GM21529 (cell line): ENCODE measurements around the gene DNAAF3.
"Not testable (repeated sequence)": the region's sequence is repeated elsewhere in the genome, so short reads cannot be mapped to it uniquely, and the experiment has no call there.

Experiments
- ATAC-seq: cut with Tn5 transposase; IDR thresholded peaks from one replicate; pipeline ENCODE4 v1.9.1; 2021; ENCODE audit not compliant: unreplicated experiment

Gene DNAAF3

GRCh38 chr19:55176076-55176475, 9.7 kb upstream of the DNAAF3 start:
- ATAC-seq: no peak

- no peak for ATAC-seq
These were observed 8.9 kb upstream of the DNAAF3 start for GRCh38 chr19:55175117-55175867.

- no peak for ATAC-seq
These were observed 8.2 kb upstream of the DNAAF3 start for GRCh38 chr19:55174425-55175116.

- no peak for ATAC-seq
These were observed 7.4 kb upstream of the DNAAF3 start for GRCh38 chr19:55173714-55174409.

GRCh38 chr19:55173186-55173713, 6.8 kb upstream of the DNAAF3 start:
- no peak for ATAC-seq

- ATAC-seq: no peak
These were observed 6.3 kb upstream of the DNAAF3 start for GRCh38 chr19:55172741-55173140.

- not testable (repeated sequence) for ATAC-seq
These were observed 5.9 kb upstream of the DNAAF3 start for GRCh38 chr19:55172318-55172717.

GRCh38 chr19:55171440-55171839, 5.0 kb upstream of the DNAAF3 start:
- ATAC-seq: no peak

- no peak for ATAC-seq
These were observed 2.7 kb upstream of the DNAAF3 start for GRCh38 chr19:55169136-55169535.

- peak; percentile 17 for ATAC-seq
These were observed 372 bp downstream of the DNAAF3 start for GRCh38 chr19:55165952-55166529.

- no peak for ATAC-seq
These were observed 4.7 kb downstream of the DNAAF3 start for GRCh38 chr19:55161571-55162322.

GRCh38 chr19:55160986-55161365, 5.4 kb downstream of the DNAAF3 start:
- ATAC-seq: no peak

- no peak for ATAC-seq
These were observed 6.1 kb downstream of the DNAAF3 start for GRCh38 chr19:55160128-55160985.

- ATAC-seq: no peak
These were observed 7.3 kb downstream of the DNAAF3 start for GRCh38 chr19:55158848-55159749.

- ATAC-seq: no peak
These were observed 8.0 kb downstream of the DNAAF3 start for GRCh38 chr19:55158423-55158822.

- no peak for ATAC-seq
These were observed 9.1 kb downstream of the DNAAF3 start, which contains the start of gene TNNI3 for GRCh38 chr19:55157064-55157908. TNNI3 (minus strand) TSS chr19:55157732; CDS start chr19:55157589, 143 bp downstream.

- no peak for ATAC-seq
These were observed 10.0 kb downstream of the DNAAF3 start for GRCh38 chr19:55156202-55157063.
